Suppressor macrophage (primary cell): ENCODE data around the gene ZNF426.
A peak's percentile ranks its signal among the peaks of the same experiment; 100 is the strongest.

Source experiments
- DNase-seq, 4 experiments: peaks; one replicate each; pipeline ENCODE4 v3.0.0-alpha.2; 2020 to 2022

Gene ZNF426

GRCh38 chr19:9498183-9498902 is 40.1 kb downstream of the ZNF426 start, which contains the start of gene ZNF560:
Gene ZNF560 (minus strand): TSS chr19:9498616. CDS start chr19:9475313, 23,303 bp downstream.
- peak in 3 of 4 experiments; percentile 2 to 8 (median 7) for DNase-seq

- no peak for DNase-seq
These were observed 44.3 kb downstream of the ZNF426 start for GRCh38 chr19:9494096-9494495.

GRCh38 chr19:9487016-9487415 is 51.4 kb downstream of the ZNF426 start:
- no peak for DNase-seq

- DNase-seq, result no peak
These were observed 53.3 kb downstream of the ZNF426 start for GRCh38 chr19:9485140-9485539.

GRCh38 chr19:9474975-9475374 is 63.5 kb downstream of the ZNF426 start:
- DNase-seq, result no peak
